HepG2 (cell line): Measurements from ENCODE around the gene OR2A1.
"Not testable (repeated sequence)": the region's sequence is repeated elsewhere in the genome, so short reads cannot be mapped to it uniquely, and the experiment has no call there.

Experiments used
- CTCF ChIP-seq: sonication (generic); formaldehyde crosslinking; IDR thresholded peaks from 2 replicates; pipeline ENCODE4 v1.5.0; 2020; ENCODE audit warnings: mild to moderate bottlenecking, missing genetic modification reagents, moderate library complexity
- EZH2 ChIP-seq: conservative IDR thresholded peaks from 2 replicates; pipeline ENCODE4 v1.6.1; 2012; ENCODE audit warnings: mild to moderate bottlenecking, low read depth, low read length, moderate library complexity
- FOXO4 ChIP-seq: sonication (generic); formaldehyde crosslinking; conservative IDR thresholded peaks from 2 replicates; pipeline ENCODE4 v1.8.1; 2023; ENCODE audit warnings: missing genetic modification reagents
- JUNB ChIP-seq: sonication (generic); formaldehyde crosslinking; IDR thresholded peaks from 2 replicates; pipeline ENCODE4 v1.8.0; 2022; ENCODE audit warnings: missing genetic modification reagents, mild to moderate bottlenecking, borderline replicate concordance
- NFIC ChIP-seq: IDR thresholded peaks from 2 replicates; pipeline ENCODE4 v1.6.1; 2012; ENCODE audit warnings: mild to moderate bottlenecking, low read length, inconsistent platforms
- POLR2A ChIP-seq, 2 experiments: IDR thresholded peaks; 2 replicates each; pipeline ENCODE4 v1.6.1; 2011; ENCODE audit warnings: low read depth in 2 of 2, low read length in 2 of 2, mild to moderate bottlenecking in 1 of 2, moderate library complexity in 1 of 2; ENCODE audit not compliant: insufficient read depth in 1 of 2
- TRIM24 ChIP-seq: sonication (generic); formaldehyde crosslinking; IDR thresholded peaks from 2 replicates; pipeline ENCODE4 v1.8.0; 2022; ENCODE audit warnings: mild to moderate bottlenecking, missing genetic modification reagents
- ZNF232 ChIP-seq: sonication (generic); formaldehyde crosslinking; IDR thresholded peaks from 2 replicates; pipeline ENCODE4 v1.4.0; 2020; ENCODE audit warnings: missing genetic modification reagents, borderline replicate concordance
- ZNF292 ChIP-seq: sonication (generic); formaldehyde crosslinking; IDR thresholded peaks from 2 replicates; pipeline ENCODE4 v1.8.1; 2022; ENCODE audit warnings: mild to moderate bottlenecking, low read depth, missing genetic modification reagents, borderline replicate concordance
- TF ChIP-seq, protein P1 (sequence below): sonication (generic); formaldehyde crosslinking; IDR thresholded peaks from 2 replicates; pipeline ENCODE4 v1.8.0; 2022; ENCODE audit warnings: mild to moderate bottlenecking, missing genetic modification reagents, borderline replicate concordance

DNA sequence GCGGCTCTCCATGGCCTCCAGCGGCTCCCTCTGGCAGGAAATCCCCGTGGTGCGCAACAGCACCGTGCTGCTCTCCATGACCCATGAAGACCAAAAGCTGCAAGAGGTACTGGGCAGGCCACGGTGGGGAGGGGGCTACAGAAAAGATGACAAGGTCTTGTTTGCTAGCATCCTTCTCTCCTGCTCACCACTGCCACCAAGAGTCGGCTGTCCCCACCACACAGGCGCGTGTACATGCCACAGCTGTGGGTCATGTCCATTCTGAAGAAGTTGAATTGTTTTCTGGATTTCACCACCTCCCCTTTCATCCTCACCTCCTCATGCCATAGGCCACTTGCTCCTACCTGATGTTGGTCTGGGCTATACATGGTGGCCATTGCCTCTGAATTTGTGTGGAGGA, 55.0 kb downstream of the OR2A1 start:
- TF ChIP-seq, protein P1, sequence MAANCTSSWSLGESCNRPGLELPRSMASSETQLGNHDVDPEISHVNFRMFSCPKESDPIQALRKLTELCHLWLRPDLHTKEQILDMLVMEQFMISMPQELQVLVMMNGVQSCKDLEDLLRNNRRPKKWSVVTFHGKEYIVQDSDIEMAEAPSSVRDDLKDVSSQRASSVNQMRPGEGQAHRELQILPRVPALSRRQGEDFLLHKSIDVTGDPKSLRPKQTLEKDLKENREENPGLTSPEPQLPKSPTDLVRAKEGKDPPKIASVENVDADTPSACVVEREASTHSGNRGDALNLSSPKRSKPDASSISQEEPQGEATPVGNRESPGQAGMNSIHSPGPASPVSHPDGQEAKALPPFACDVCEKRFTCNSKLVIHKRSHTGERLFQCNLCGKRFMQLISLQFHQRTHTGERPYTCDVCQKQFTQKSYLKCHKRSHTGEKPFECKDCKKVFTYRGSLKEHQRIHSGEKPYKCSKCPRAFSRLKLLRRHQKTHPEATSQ (CRISPR knock-in tag) = not testable (repeated sequence)
- not testable (repeated sequence) for TF ChIP-seq EZH2; CTCF (CRISPR knock-in tag); TRIM24 (CRISPR knock-in tag); ZNF292 (CRISPR knock-in tag); POLR2A (IDR thresholded peaks at IDR 0.05; ENCODE audit: insufficient read depth in 1 of 2, low read depth in 2 of 2, low read length in 2 of 2); ZNF232; NFIC; FOXO4 (CRISPR knock-in tag); JUNB (CRISPR knock-in tag)
